ENCODE measurements around the gene ZBTB46.

Gene ZBTB46

DNA sequence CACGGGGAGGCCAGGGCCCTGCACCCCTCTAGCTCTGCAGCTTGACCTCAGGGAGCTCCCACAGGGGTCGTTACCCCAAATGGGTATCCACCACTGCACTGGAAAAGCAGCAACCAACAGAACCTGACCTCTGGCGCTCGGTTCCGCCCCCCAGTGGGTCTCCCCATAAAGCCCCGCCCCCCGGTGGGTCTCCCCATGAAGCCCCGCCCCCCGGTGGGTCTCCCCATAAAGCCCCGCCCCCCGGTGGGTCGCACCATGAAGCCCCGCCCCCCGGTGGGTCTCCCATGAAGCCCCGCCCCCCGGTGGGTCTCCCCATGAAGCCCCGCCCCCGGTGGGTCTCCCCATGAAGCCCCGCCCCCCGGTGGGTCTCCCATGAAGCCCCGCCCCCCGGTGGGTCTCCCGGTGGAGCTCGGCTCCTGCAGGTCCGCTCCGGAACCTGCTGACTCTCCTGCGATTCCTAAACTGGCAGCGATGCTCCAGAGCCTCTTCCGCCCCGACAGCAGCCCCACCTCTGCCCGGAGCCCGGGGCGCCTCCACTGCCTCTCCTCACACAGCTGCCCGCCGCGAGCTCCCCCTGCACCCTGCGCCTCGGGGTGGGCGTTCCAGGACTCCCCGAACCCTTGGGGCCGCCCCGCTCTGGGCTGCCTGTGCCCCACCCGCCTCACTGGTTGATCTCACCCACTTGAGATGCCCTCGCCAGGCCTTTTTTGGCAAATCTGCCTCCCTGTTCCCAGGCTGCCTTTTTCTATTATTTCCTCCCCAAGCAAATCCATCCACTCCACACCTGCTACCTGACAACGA, 79.4 kb downstream of the ZBTB46 start:
- no peak overlapping the region for H3K4me3 Mint-ChIP-seq
- H3K4me1 Mint-ChIP-seq, result no peaks in the 10 kb centered on the region
- peaks cover 13% of the 10 kb centered on the region for H3K36me3 Mint-ChIP-seq (ENCODE audit: low read depth)
- no peaks in the 10 kb centered on the region for H3K9me3 Mint-ChIP-seq
- no peak for TF ChIP-seq CTCF (IDR thresholded peaks at IDR 0.05; ENCODE audit: unreplicated experiment in 3 of 3)
- H3K27me3 Mint-ChIP-seq (ENCODE audit: low read depth), result no peaks in the 10 kb centered on the region
- no peak overlapping the region for H3K27ac Mint-ChIP-seq

GRCh38 chr20:63750807-63751470, 80.1 kb downstream of the ZBTB46 start:
- H3K36me3 Mint-ChIP-seq (ENCODE audit: low read depth), result peaks cover 11% of the 10 kb centered on the region
- no peaks in the 10 kb centered on the region for H3K4me1 Mint-ChIP-seq
- H3K27me3 Mint-ChIP-seq (ENCODE audit: low read depth), result no peaks in the 10 kb centered on the region
- H3K9me3 Mint-ChIP-seq, result no peaks in the 10 kb centered on the region
- no peak overlapping the region for H3K27ac Mint-ChIP-seq
- no peak overlapping the region for H3K4me3 Mint-ChIP-seq
- no peak for TF ChIP-seq CTCF (IDR thresholded peaks at IDR 0.05; ENCODE audit: unreplicated experiment in 3 of 3)

GRCh38 chr20:63749597-63750508, 81.2 kb downstream of the ZBTB46 start:
- no peaks in the 10 kb centered on the region for H3K9me3 Mint-ChIP-seq
- TF ChIP-seq CTCF (IDR thresholded peaks at IDR 0.05; ENCODE audit: unreplicated experiment in 3 of 3), result no peak
- peaks cover 15% of the 10 kb centered on the region for H3K36me3 Mint-ChIP-seq (ENCODE audit: low read depth)
- H3K27me3 Mint-ChIP-seq (ENCODE audit: low read depth), result no peaks in the 10 kb centered on the region
- no peak overlapping the region for H3K4me3 Mint-ChIP-seq
- H3K27ac Mint-ChIP-seq, result no peak overlapping the region
- peaks cover 4% of the 10 kb centered on the region for H3K4me1 Mint-ChIP-seq

DNA sequence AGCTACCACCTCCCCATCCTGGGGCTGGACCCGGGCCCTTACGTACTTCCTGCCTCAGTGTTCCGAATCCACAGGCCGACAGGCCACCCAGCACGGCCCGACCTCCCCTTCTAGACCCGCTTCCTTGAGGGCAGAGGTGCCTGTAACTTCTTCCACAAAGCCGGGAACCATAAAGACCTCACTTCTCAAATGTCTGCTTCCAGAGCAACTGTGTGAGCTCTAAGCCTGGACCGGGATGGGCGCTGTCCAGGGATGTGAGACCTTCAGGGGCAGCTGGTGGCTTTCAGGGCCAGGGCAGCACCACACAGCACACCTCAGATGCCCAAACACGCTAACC, 82.2 kb downstream of the ZBTB46 start:
- H3K36me3 Mint-ChIP-seq (ENCODE audit: low read depth), result peaks cover 17% of the 10 kb centered on the region
- peak overlapping the region in 1 of 3 experiments; percentile 28 for H3K27ac Mint-ChIP-seq
- peaks cover 4% of the 10 kb centered on the region for H3K4me1 Mint-ChIP-seq
- no peak overlapping the region for H3K4me3 Mint-ChIP-seq
- H3K27me3 Mint-ChIP-seq (ENCODE audit: low read depth), result no peaks in the 10 kb centered on the region
- no peaks in the 10 kb centered on the region for H3K9me3 Mint-ChIP-seq
- TF ChIP-seq CTCF (IDR thresholded peaks at IDR 0.05; ENCODE audit: unreplicated experiment in 3 of 3), result no peak

- Mint-ChIP-seq H3K4me1 (peaks cover 4% of the 10 kb centered on the region), H3K36me3 (ENCODE audit: low read depth) (peaks cover 23% of the 10 kb centered on the region), H3K27me3 (ENCODE audit: low read depth) (no peaks in the 10 kb centered on the region), H3K9me3 (no peaks in the 10 kb centered on the region), H3K4me3 (peak overlapping the region in 1 of 3 experiments; percentile 38), H3K27ac (peak overlapping the region in 1 of 3 experiments; percentile 28)
- TF ChIP-seq CTCF (IDR thresholded peaks at IDR 0.05; ENCODE audit: unreplicated experiment in 3 of 3), result no peak
Measured at GRCh38 chr20:63748070-63748933, 82.8 kb downstream of the ZBTB46 start.

Data from nephron (organoid).